Epithelial cell of esophagus (primary cell): Measurements from ENCODE around the gene CRB1.
A peak's percentile ranks its signal among the peaks of the same experiment; 100 is the strongest.

Experiments used
- DNase-seq: peaks from one replicate; pipeline ENCODE4 v3.0.0; 2010; ENCODE audit warnings: low read depth
- H3K4me3 ChIP-seq: 2 replicates; pipeline ENCODE4 v1.5.1; 2011; ENCODE audit warnings: mild to moderate bottlenecking, low read length, control low read depth
- CTCF ChIP-seq: IDR thresholded peaks from 2 replicates; pipeline ENCODE4 v1.5.1; 2011; ENCODE audit warnings: low read depth, mild to moderate bottlenecking, low read length, control low read depth, inconsistent platforms; ENCODE audit not compliant: insufficient read depth; ENCODE audit errors: missing control alignments

Gene CRB1

GRCh38 chr1:197307551-197307950 is 39.5 kb downstream of the CRB1 start:
- no peak for TF ChIP-seq CTCF
- H3K4me3 ChIP-seq = no peak overlapping the region
- DNase-seq = no peak

- no peak for DNase-seq
- no peak for TF ChIP-seq CTCF
- no peak overlapping the region for H3K4me3 ChIP-seq
Observed at GRCh38 chr1:197311081-197311480, 43.0 kb downstream of the CRB1 start.

GRCh38 chr1:197312163-197312562 is 44.1 kb downstream of the CRB1 start:
- TF ChIP-seq CTCF = no peak
- DNase-seq = peak; percentile 32
- H3K4me3 ChIP-seq = no peak overlapping the region

GRCh38 chr1:197313713-197314112 is 45.7 kb downstream of the CRB1 start:
- no peak overlapping the region for H3K4me3 ChIP-seq
- TF ChIP-seq CTCF = no peak
- DNase-seq = no peak

- TF ChIP-seq CTCF = no peak
- DNase-seq = no peak
- no peak overlapping the region for H3K4me3 ChIP-seq
Observed at GRCh38 chr1:197314682-197315081, 46.6 kb downstream of the CRB1 start.

- no peak overlapping the region for H3K4me3 ChIP-seq
- no peak for TF ChIP-seq CTCF
- DNase-seq = no peak
Observed at GRCh38 chr1:197319631-197320030, 51.6 kb downstream of the CRB1 start.

- no peak for TF ChIP-seq CTCF
- H3K4me3 ChIP-seq = no peak overlapping the region
- DNase-seq = peak; percentile 39
Observed at GRCh38 chr1:197320991-197321531, 53.0 kb downstream of the CRB1 start.
